Neural cell (in vitro differentiated cells): ENCODE data around the gene MACROD1.

Source experiments
- CTCF ChIP-seq: fragments of 450-650 bp; IDR thresholded peaks from 2 replicates; pipeline ENCODE4 v1.5.1; 2014; ENCODE audit warnings: antibody characterized with exemption, mild to moderate bottlenecking, moderate library complexity; ENCODE audit not compliant: poor library complexity, severe bottlenecking
- EZH2 ChIP-seq: fragments of 200-600, 300-800 bp; shearing (Covaris generic), sonication (generic); IDR thresholded peaks from 2 replicates; pipeline ENCODE4 v1.6.1; 2014; ENCODE audit warnings: antibody characterized with exemption, low read length, borderline replicate concordance, mild to moderate bottlenecking; ENCODE audit not compliant: insufficient read depth, poor library complexity, severe bottlenecking

- no peak for TF ChIP-seq CTCF
- TF ChIP-seq EZH2, result no peak
These were observed 39.5 kb downstream of the MACROD1 start for GRCh38 chr11:64126371-64126770.
